NCI-H2171 treated with DMSO at 0.1 percent for 48 hours (cell line): ENCODE measurements around the gene AGPAT3.
A peak's percentile ranks its signal among the peaks of the same experiment; 100 is the strongest.

Experiments
- DNase-seq: peaks from one replicate; lab custom pipeline; 2025; lab: John Stamatoyannopoulos, UW

The AGPAT3 gene

DNA sequence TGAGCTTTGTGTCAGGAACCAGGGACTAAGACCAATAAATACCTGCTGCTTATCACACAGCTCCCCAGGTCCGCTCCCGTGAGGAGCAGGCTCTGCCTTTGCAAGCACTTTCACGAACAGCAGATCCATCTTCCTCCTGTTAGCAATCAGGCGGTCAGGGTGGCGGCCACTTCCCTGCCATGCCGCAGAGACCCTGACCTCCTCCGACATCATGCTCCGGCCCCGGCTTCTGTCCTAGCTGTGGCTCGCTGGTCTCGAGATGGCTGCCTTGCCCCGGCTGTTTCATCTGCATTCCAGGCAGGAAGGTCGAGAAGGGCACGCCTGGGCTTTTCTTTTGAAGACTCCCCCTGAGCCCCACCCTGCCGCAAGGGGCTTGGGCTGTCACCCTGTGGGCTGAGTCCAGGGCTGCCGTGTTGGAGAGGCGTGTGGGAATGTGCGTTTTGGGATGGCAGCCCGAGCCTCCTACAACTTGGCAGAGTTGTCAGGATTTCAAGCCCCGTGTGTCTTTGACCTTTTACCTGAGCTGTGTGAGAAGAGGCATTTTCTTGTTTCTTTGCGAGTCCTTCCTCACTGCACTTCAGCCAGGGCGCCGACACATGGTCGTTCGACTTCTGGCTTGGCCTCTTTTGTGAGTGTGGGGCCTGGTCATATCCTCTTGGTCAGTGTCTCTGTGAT is 59.5 kb downstream of the AGPAT3 start:
- DNase-seq: no peak

GRCh38 chr21:43925096-43925481 is 60.1 kb downstream of the AGPAT3 start:
- no peak for DNase-seq

GRCh38 chr21:43925609-43926008 is 60.6 kb downstream of the AGPAT3 start:
- DNase-seq: no peak

GRCh38 chr21:43926196-43926595 is 61.2 kb downstream of the AGPAT3 start:
- no peak for DNase-seq

DNA sequence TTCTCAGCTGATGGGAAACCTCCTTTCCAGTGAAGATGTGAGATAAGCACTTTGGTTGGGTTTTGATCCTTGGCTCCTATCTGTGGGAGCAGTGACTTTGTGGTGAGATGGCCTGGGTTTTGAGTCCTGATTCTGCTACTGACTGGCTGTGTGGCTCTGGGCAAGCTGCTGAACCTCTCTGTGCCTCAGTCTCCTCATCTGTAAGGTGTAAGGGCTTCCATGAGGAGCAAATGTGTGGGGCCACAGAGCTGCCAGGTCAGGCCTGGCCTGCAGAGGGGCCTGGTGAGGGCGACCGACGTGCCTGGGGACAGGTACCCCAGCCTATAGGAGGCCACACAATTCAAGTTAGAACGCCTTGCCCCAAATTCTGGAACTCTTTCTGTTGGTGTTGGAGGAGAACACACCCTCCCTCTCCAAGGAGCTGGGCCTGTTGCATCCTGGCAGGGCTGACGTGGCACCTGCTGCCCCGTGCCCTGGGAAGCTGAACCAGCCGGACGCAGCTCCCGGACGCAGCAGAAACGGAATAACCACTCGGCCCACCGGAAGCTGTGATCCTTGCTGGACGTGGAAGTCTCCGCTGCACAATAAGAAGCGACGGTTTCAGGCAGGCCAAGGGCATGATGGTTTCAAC is 62.7 kb downstream of the AGPAT3 start:
- DNase-seq: no peak

DNA sequence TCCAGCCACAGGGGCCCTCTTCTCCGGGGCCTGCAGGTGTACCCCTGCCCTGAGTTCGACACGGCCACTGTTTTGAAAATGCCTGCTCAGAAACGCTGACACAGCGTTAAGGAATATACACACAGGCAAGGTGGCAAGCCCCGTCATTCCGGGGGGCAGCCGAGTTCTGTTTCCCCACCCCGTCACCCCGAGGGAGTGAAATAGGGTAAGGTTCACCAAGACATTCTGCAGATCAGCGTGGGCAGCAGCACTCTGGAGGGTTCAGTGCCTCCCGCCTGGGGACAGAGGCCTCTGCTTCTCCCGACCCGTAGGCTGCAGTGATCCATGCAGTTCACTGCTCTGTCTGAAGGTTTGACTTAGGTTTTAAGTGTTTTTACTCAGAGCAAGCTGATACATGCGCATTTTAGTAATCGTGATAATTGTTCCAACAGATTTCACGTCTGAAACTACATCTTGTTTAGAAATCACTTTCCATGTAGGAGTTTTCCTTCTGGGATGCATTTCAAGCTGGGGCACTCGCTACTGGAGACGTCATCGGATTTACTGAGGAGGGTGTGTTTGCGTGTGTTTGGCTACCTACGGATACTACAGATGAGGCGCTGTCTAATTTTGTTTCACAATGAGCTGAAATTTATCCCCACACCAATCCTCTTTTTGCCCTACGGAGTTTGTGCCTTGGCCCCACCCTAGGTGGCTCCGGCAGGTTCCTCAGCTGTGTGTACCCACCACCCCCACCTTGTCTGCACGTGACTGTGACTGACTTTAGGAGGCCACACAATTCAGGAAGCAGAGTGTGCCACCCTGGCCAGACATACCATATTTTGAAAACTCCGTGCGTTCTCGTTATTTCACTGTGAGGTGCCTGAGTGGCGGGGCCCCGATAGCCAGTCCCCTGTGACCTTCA is 63.5 kb downstream of the AGPAT3 start:
- no peak for DNase-seq

- DNase-seq: no peak
These were observed 64.4 kb downstream of the AGPAT3 start for GRCh38 chr21:43929217-43929971.

- no peak for DNase-seq
These were observed 65.2 kb downstream of the AGPAT3 start for GRCh38 chr21:43930074-43930847.

DNA sequence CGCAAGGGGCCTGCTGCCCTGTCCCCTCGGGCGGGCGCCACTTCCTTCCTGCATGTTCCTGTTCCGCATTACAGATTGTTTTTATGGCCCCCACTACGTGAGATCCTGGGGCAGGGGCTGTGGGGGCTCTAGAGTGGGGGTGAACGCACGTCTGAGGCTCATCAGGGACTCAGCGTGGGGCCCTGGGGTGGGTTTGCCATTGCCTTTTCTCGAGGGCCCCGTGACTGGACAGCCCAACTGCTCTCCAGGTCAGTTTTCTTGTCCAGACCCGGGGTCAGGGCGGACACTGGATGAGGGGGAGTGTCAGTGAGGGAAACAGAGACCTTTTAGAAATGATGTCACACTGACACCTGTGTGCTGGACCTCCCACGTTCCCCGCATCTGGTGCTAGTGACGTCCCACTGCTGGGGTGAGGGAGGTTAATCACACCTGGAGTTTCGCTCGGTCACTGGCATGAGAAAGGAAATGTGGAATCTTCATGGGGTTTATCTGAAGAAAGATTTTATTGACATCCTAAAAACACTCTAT is 65.9 kb downstream of the AGPAT3 start:
- DNase-seq: no peak

GRCh38 chr21:43931489-43931888 is 66.5 kb downstream of the AGPAT3 start:
- DNase-seq: no peak

DNA sequence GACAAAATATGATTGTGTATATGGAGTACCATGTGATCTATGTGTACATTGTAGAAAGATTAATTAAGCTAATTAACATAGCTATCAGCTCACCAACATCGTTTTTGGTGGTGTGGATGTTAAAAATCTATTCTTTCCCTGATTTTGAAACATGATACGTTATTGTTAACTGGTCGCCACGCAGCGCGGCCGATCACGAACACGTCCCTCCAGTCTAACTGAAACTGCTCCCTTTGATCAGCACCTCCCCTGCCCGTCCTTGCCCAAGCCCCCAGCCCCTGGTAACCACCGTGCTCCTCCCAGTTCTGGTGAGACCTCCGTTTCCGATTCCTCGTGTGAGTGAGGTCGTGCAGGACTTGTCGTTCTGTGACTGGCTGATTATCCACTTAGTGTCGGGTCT is 67.0 kb downstream of the AGPAT3 start:
- no peak for DNase-seq

- peak; percentile 93 for DNase-seq
These were observed 68.2 kb downstream of the AGPAT3 start for GRCh38 chr21:43933199-43933598.

- no peak for DNase-seq
These were observed 68.7 kb downstream of the AGPAT3 start for GRCh38 chr21:43933680-43934079.

- no peak for DNase-seq
These were observed 69.1 kb downstream of the AGPAT3 start for GRCh38 chr21:43934116-43934515.

DNA sequence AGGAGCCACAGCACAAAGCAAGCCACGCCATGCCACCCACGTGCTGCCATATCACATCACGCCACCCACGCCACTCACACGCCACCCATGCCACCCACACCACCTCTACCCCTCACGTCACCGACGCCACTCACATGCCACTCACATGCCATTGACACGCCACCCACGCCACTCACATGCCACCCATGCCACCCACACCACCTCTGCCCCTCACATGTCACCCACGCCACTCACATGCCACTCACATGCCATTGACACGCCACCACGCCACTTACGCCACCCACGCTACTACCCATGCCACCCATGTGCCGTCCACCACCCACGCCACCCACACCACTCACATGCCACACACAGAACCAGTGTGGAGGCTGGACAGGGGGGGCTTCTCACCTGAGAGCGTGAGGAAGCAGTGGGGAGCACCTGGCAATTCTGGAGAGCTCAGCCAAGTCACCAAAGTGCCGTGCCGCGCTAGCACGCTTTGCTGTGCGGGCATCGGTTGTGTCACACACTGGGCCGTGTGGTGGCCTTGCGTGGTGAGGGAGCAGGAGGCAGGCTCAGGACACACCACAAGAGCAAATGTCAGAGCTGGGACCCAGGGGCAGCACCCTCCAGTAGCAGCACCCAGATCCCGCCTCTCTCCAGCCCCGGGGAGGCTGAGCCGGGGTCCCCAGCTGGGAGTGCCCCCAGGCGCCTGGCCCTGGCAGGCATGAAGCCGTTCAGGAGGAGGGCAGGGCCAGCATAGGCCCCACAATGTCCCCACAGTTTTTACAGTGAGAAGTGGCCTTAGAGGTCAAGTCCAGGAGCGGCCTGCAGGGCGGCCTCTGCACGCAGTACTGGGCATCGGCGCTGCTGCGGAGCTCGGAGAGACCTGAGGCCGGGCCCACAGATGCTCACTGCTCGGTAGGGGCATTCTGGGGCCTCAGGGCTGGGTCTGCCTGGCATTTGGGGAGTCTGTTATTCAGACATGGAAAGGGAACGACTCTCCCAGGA is 70.0 kb downstream of the AGPAT3 start:
- no peak for DNase-seq

- DNase-seq: no peak
These were observed 70.7 kb downstream of the AGPAT3 start for GRCh38 chr21:43935711-43936110.

DNA sequence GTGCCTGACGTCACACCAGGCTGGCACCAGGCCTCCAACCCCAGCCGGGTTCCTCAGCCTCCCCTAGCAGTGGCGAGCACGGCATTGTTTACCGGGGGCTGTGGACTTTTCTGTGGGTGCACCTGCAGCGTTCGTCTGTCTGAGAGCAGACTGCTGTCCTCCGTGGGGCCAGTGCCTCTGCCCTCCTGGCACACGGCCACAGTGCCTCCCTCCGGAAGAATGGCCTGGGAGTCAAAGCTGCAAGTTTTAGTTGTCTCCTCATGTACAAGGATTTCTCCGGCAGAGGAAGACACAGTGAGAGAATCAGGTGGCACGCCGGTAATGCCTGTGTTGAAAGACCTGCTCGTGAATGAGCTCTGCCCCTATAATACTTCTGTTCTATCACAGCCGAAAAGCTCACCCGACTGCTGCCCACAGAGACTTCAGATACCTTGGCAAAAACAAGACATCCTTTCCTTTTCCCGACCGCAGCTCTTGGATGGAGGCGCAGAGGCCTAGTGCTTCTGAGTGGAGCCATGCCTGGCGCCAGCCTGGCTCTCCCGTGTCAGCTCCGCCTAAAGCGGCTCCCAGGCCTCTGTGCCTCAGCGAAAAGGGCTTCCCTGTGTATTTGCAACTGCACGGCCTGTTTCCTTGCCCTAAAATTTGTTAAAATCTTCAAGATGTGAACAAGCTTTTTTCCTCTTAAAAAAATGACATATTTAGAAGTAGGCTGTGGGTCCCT is 71.4 kb downstream of the AGPAT3 start:
- no peak for DNase-seq

DNA sequence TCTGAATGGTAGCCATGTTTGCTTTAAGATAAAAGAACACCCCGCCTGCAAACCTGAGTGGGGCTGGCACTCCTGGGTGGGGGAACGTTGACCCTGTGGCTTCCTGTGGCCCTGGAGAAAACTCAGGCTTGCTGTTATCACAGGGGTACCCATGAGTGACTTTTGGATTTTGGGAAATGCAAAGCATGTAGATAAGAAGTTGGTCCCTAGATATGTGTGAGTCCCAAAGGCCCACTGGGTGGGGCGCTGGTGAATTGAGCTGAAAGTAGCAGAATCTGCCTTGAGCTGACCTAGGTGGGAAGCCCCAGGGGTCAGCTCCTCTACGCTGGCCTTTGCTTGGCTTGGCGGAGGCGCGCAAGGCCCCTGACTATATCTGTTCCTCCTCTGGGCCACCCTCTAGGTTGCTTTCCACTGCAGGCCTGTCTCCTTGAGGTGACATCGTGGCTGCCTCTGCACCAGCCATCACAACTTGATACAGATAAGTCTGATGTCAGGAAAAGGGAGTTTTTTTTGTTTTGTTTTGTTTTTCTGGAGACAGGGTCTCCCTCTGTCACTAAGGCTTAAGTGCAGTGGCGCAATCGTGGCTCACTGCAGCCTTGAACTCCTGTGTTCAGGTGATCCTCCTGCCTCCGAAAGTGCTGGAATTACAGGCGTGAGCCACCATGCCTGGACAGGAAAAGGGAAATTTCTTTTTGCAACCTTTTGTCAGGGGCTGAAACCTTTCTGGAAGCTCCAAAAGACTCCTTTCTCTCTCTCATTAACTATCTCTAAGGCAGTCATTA is 72.2 kb downstream of the AGPAT3 start:
- no peak for DNase-seq
